Rectal smooth muscle tissue (tissue), 1 donor: ENCODE results near the gene TTC23.

Source experiments
- H3K27ac ChIP-seq: one replicate; pipeline ENCODE4 v1.7.0; 2013; ENCODE audit warnings: low read depth, low read length, inconsistent platforms
- H3K27me3 ChIP-seq: one replicate; pipeline ENCODE4 v1.7.0; 2013; ENCODE audit warnings: low read length; ENCODE audit not compliant: control insufficient read depth, insufficient read depth
- H3K36me3 ChIP-seq: one replicate; pipeline ENCODE4 v1.7.0; 2013; ENCODE audit warnings: low read length; ENCODE audit not compliant: control insufficient read depth, insufficient read depth
- H3K4me1 ChIP-seq: one replicate; pipeline ENCODE4 v1.7.0; 2013; ENCODE audit warnings: low read length; ENCODE audit not compliant: control insufficient read depth, insufficient read depth
- H3K4me3 ChIP-seq: one replicate; pipeline ENCODE4 v1.7.0; 2013; ENCODE audit warnings: low read length
- H3K9ac ChIP-seq: one replicate; pipeline ENCODE4 v1.7.0; 2013; ENCODE audit warnings: low read length

TTC23 gene

DNA sequence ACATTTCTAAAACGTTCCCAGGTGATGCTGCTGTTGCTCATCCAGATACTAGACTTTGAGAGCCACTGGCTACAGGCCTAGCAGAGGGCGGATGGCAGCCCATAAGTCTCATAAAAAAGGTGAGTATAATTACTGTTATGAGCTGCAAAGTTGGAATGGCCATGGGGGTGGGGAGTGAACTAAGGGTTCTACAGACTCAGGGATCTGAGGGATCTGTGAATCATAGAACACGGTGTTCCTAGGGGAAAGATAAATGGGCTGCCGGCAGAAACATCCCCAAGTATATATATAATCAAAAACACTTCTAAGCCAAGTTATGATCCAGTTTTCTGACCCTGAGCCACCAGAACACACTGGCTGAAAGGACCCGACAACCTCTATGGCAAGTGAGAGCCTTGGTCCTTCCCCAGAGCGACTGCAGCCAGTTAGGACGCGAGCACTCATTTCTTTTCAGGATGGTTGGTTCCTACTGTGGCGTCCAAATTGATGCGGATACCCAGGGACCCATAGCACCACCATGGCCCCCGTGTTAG is 152.4 kb downstream of the TTC23 start:
- Histone ChIP-seq H3K27me3 (peaks cover 3% of the 10 kb centered on the region), H3K4me3 (no peak overlapping the region), H3K36me3 (no peaks in the 10 kb centered on the region), H3K9ac (no peak overlapping the region), H3K4me1 (no peaks in the 10 kb centered on the region), H3K27ac (no peak overlapping the region)

DNA sequence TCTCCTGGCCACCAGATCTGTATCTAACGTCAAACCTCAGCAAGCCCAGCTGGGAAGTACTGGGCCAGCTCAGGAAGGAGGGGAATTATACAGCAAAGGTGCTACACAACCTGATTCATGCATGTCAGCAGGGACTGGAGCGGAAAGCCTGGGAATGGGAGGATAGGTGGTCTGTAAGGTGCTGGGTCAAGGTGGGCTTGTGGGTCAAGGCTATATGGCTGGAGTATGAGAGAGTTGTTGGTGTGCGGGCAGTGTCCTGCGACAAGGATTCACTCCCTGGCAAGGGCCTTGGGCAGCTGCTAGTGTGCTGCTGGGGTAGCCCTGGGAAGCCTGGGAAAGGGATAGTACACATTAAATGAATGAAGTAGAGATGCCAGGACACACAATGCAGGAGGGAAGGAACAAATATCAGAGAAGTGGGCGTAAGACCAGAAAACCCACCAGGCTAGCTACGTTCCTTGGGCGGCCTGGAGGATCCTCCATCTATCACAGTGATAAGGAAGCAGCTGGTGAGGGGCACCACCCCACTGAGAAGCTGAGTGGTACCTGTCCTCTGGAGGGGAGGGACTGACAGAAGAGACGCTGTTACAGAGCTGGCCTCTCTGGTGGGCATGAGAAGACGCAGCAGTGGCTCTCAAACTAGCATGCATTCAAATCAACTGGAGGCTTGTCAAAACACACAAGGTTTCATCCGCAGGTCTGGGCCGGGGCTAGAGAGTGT is 153.0 kb downstream of the TTC23 start:
- no peaks in the 10 kb centered on the region for H3K36me3 ChIP-seq
- no peak overlapping the region for H3K9ac ChIP-seq
- H3K4me1 ChIP-seq: no peaks in the 10 kb centered on the region
- peaks cover 3% of the 10 kb centered on the region for H3K27me3 ChIP-seq
- H3K4me3 ChIP-seq: no peak overlapping the region
- no peak overlapping the region for H3K27ac ChIP-seq

DNA sequence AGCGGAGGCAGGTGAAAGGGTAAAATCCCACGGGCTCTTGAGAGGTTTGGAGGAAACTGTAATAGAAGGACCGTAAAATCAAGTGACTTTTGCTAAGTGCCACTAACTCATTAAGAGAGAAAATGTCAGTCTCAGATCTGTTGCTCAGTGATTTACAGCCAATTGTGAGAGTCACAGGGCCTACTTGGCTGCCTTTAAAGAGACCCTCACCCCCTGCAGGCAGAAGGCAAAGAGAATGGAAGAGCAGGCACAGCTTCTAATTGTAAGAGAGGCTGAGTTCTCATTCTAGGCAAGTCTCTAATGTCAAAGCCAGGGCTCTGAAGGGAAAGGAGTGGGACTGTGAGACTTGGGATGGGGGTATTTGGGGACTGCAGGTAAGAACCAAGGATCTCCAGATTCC is 153.8 kb downstream of the TTC23 start:
- no peaks in the 10 kb centered on the region for H3K4me1 ChIP-seq
- H3K9ac ChIP-seq: no peak overlapping the region
- H3K27ac ChIP-seq: no peak overlapping the region
- H3K27me3 ChIP-seq: peaks cover 3% of the 10 kb centered on the region
- H3K36me3 ChIP-seq: no peaks in the 10 kb centered on the region
- H3K4me3 ChIP-seq: no peak overlapping the region

DNA sequence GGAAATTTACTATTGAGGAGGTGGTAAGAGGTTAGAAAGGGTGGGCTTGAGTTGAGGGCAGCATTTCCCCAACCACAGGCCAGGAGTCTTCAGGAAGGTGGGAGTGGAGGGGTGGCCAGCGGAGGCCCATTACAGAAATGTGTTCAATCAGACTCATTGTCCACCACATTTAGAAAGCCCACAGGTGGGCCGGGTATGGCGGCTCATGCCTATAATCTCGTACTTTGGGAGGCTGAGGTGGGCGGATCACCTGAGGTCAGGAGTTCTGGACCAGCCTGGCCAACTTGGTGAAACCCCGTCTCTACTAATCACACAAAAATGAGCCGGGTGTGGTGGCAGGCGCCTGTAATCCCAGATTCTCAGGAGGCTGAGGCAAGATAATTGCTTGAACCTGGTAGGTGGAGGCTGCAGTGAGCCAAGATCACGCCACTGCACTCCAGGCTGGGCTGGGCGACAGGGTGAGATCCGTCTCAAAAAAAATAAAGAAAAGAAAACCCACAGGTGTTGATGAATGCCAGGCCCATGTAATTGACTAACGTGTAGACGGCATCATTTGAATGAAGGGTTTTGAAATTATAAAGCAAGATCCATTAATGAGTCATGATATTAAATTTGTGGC is 156.7 kb downstream of the TTC23 start:
- no peak overlapping the region for H3K27ac ChIP-seq
- no peaks in the 10 kb centered on the region for H3K36me3 ChIP-seq
- no peak overlapping the region for H3K9ac ChIP-seq
- H3K27me3 ChIP-seq: no peaks in the 10 kb centered on the region
- H3K4me1 ChIP-seq: no peaks in the 10 kb centered on the region
- no peak overlapping the region for H3K4me3 ChIP-seq

DNA sequence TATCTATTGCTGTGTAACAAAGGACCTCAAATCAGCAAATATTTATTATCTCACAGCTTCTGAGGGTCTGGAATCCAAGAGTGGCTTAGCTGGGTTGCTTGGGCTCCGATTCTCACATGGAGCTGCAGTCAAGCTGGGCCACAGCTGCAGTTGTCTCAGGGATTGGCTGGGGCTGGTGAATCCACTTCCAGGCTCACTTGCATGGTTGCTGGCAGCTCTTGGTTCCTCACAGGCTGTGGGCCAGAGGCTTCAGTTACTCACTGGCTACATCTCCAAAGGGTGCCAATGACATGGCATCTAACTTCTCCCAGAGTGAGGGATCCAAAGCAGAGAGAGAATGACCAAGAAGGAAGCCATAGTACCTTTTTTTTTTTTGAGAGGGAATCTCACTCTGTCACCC is 158.4 kb downstream of the TTC23 start:
- no peak overlapping the region for H3K9ac ChIP-seq
- H3K4me1 ChIP-seq: no peaks in the 10 kb centered on the region
- no peaks in the 10 kb centered on the region for H3K36me3 ChIP-seq
- H3K27me3 ChIP-seq: no peaks in the 10 kb centered on the region
- H3K4me3 ChIP-seq: no peak overlapping the region
- no peak overlapping the region for H3K27ac ChIP-seq

DNA sequence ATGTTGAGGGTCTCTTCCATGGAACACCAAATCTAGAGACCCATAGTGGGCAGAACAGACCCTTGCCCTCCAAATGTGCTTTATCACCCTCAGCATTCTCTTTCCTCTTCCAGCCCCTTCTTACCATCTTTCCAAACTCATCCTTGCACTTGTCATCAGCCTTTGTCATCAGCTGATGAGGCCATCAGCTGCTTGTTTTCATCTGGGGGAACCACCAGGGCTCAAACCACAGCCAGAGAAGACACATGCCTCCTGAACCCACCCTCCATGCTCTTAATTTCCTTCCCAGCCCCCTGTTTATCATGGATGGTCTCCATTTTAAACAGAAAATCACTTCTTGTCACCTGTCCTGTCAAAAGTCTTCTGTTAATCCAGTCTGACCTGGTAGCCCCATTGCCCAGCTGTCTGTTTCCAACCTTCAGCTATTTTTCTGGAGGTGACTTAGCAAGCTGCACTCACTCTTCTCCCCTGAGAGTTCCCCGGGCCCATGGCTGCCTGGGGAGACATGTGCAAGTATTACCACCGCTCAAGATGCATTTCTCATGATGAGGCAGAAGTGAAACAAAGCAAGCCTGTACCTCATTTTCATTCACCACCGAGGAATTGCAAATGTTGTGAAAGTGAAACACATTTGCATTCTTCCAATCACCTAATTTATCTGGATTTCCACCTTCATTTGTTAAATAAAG is 159.2 kb downstream of the TTC23 start:
- no peaks in the 10 kb centered on the region for H3K27me3 ChIP-seq
- no peak overlapping the region for H3K9ac ChIP-seq
- H3K27ac ChIP-seq: no peak overlapping the region
- no peaks in the 10 kb centered on the region for H3K4me1 ChIP-seq
- no peaks in the 10 kb centered on the region for H3K36me3 ChIP-seq
- no peak overlapping the region for H3K4me3 ChIP-seq

DNA sequence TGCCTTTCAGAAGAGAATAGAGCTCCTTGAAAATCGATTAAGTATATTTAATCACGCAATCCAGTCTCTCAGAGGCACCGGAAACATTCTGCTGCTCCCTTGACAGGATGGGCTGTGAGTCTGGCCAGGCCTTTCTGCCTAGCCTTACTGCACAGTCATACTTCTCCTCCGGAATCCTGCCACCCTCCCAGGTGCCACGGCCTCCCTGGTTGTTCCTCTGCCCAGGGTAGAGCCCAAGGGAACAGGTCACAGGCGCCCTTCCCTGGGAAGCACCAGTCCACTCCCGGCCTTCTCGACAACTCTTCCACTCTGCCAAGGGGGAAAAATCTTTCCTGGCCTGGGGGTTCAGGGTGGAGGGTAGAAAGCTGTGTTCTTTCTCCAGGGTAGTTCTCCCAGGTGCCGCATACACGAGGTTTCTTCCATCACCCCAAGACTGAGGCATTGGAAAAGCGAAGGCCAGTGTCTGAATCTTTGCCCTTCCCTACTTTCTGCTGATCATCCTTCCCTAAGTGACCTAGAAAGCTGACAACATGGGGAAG is 161.9 kb downstream of the TTC23 start:
- H3K4me1 ChIP-seq: no peaks in the 10 kb centered on the region
- no peak overlapping the region for H3K9ac ChIP-seq
- no peak overlapping the region for H3K27ac ChIP-seq
- no peak overlapping the region for H3K4me3 ChIP-seq
- no peaks in the 10 kb centered on the region for H3K36me3 ChIP-seq
- H3K27me3 ChIP-seq: no peaks in the 10 kb centered on the region

DNA sequence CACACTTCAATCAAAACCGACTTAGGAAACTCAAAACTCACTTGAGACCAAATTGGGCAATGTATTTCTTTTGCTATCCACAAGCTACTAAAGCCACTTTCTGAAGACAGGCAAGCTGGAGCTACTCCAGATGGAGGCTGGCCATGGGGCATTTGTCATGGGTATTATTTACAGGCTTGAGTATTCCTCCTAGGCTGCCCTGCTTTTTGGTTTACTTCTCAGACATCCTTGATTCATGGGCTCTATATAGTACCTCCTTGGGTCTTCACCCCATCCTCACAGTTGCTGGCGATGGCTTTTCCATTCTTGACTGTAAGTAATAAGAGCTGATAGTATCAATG is 163.1 kb downstream of the TTC23 start:
- no peak overlapping the region for H3K9ac ChIP-seq
- H3K27ac ChIP-seq: no peak overlapping the region
- no peaks in the 10 kb centered on the region for H3K4me1 ChIP-seq
- H3K27me3 ChIP-seq: no peaks in the 10 kb centered on the region
- no peak overlapping the region for H3K4me3 ChIP-seq
- no peaks in the 10 kb centered on the region for H3K36me3 ChIP-seq
